ENCODE measurements around the gene PRKAG3.

PRKAG3 gene

DNA sequence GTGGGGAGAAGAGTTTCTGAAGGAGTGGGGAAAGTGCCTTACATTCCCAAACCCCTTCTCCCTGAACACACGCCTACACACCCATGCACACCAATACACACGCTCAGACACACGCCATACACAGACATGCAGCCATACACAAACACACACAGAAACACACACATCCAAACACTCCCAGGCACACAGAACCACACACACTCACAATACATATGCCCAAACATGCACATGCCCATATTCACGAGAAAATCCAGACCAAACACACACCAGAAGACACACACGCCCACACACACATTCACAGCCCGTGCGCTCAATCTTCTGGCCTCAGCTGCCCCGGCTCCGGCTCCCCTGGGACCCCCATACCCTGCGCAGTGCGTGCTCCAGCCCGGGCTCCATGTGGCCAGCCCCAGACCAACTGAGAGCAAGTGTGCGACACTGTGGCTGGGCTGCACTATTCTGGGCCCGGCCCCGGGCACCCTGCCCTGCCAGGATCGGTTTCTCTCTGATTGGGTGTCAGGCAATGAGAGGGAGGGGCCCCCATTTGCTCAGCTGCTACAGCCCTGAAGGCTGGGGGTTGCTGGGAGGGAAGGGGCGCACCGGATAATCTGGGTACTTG is at the start of gene PRKAG3:
PRKAG3 (minus strand) TSS at position 426 of the 613 bp plus-strand sequence.
- no peak for DNase-seq (ENCODE audit: low read depth)

GRCh38 chr2:218880859-218881594 is 49.4 kb upstream of the PRKAG3 start:
- no peak for DNase-seq (ENCODE audit: low read depth)

GRCh38 chr2:218880102-218880858 is 48.7 kb upstream of the PRKAG3 start, which contains the start of gene WNT10A:
WNT10A (plus strand) TSS chr2:218880852; CDS start chr2:218880996, 144 bp downstream.
- DNase-seq (ENCODE audit: low read depth) = peak; percentile 76

GRCh38 chr2:218879776-218880101 is 48.1 kb upstream of the PRKAG3 start:
- no peak for DNase-seq (ENCODE audit: low read depth)

DNA sequence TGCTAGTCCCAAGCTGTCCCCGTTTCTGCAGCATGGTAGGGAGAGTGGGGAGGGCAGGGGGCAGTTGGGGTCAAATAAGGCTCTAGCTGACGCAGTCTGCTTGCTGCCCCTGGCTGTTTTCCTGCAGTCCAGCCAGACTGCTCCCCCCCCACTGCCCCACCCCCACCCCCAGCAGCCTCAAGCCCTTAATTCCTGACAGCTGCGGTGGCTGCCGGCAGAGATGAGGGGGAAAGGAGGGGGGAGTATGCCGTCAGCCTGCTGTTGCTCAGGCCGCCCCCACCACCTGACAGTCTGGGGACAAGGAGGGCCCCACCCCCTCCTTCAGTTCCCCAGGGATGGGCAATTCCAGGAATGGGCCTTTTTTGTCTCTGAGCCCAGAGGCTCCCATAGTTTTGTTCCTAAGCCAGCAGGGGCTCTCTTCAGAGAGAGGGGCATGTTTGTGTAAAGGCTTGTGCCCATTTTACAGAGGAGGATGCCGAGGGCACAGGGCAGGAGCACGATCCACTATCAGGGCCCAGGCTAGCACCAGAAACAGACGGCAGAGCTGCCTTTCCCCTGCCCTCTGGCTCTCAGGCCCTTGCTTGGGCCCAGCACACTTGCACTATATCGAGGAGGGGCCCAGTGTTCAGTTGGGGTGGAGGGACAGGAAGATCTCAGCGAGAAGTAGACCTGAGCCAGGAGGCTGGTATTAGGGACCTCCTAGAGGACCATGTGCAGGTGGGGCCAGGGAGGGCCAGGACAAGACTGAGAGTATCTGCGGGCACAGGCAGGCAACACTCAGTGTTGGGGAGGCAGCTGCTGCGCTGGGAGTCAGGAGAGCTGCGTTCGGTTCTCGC is 47.5 kb upstream of the PRKAG3 start:
- no peak for DNase-seq (ENCODE audit: low read depth)

- DNase-seq (ENCODE audit: low read depth) = no peak
Measured at GRCh38 chr2:218878486-218878885, 46.9 kb upstream of the PRKAG3 start.

DNA sequence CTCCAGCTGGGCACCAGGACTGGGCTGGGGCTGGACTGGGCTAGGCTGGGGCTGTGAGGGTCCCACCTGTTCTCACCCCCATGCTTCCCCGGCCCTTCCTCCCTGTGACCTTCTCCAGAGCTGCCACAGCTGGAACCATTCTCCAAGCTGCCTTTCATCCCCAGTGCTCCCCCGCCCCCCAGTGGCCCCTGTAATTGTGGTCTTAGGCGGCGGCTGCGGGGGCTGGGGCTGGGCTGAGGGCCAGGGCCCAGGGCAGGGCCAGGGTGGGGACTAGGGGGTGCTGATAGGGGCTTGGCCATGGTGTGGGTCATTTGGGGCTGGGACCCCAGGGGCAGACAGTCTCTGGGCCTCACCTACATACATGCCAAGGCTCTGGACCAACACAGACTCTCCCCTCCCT is 46.3 kb upstream of the PRKAG3 start:
- no peak for DNase-seq (ENCODE audit: low read depth)

GRCh38 chr2:218877331-218877730 is 45.7 kb upstream of the PRKAG3 start:
- DNase-seq (ENCODE audit: low read depth) = no peak

GRCh38 chr2:218876562-218877219 is 45.1 kb upstream of the PRKAG3 start:
- peak; percentile 43 for DNase-seq (ENCODE audit: low read depth)

DNA sequence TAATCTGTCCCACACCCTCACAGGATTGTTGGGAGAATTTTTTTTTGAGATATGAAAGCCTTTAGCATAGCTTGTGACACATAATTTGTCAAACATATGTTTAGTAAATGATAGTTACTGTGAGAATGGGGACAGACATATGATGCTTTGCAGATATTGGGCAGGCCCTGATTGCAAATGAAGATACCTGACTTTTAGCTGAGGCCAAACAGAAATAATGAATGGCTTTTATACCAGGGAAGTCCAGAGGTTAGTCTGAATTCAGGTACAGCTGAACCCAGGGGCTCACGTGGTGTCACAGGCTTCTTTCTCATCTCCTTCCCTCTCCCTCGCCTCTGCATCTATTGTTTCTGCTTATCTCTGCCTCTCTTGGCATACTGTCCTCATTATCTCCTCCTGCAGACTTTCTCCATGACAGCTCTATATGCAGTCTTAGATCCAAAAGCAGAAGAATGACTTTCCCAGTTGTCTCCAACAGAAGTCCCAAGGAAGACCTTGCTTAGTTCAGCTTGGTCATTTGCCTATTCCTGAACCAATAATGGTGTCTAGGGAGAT is 44.2 kb upstream of the PRKAG3 start:
- no peak for DNase-seq (ENCODE audit: low read depth)

DNA sequence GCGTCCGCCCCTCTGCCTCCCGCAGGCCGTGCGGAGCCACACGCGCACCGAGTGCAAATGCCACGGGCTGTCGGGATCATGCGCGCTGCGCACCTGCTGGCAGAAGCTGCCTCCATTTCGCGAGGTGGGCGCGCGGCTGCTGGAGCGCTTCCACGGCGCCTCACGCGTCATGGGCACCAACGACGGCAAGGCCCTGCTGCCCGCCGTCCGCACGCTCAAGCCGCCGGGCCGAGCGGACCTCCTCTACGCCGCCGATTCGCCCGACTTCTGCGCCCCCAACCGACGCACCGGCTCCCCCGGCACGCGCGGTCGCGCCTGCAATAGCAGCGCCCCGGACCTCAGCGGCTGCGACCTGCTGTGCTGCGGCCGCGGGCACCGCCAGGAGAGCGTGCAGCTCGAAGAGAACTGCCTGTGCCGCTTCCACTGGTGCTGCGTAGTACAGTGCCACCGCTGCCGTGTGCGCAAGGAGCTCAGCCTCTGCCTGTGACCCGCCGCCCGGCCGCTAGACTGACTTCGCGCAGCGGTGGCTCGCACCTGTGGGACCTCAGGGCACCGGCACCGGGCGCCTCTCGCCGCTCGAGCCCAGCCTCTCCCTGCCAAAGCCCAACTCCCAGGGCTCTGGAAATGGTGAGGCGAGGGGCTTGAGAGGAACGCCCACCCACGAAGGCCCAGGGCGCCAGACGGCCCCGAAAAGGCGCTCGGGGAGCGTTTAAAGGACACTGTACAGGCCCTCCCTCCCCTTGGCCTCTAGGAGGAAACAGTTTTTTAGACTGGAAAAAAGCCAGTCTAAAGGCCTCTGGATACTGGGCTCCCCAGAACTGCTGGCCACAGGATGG is 42.0 kb upstream of the PRKAG3 start:
- no peak for DNase-seq (ENCODE audit: low read depth)

DNA sequence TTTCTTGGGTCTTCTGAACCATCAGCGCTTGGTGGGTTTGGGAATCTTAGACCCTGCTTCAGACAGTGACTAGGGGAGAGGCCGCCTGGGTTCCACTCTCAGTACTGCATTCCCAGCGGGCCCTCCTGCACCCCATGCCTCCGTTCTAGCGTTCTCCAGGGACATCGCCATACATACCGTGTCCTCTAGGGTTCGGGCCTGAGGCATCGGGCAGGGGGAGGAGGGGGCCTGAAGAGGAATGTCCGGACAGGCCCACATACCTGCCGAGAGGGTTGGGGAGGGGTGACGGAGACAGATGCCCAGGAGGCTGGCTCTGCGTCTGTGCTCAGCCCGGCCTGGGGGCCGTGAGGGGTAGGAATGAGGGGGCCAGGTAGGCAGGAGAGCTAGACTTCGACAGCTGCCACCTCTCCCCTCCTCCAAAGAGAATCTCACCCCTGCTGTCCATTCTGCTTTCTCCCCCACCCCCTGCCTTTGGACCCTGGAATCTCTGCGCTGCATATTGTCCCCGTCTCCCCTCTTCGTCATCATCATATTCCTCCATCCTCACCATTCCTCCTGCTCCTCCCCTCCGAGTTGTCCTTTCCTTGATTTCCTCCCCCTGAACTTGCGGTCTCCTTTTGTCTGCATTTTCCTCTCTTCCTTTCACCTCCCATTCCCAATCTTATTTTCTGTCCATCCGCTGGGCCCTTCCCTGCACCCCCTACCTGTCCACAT is 41.2 kb upstream of the PRKAG3 start:
- DNase-seq (ENCODE audit: low read depth) = no peak

- DNase-seq (ENCODE audit: low read depth) = no peak
Measured at GRCh38 chr2:218871345-218872302, 40.0 kb upstream of the PRKAG3 start.

DNA sequence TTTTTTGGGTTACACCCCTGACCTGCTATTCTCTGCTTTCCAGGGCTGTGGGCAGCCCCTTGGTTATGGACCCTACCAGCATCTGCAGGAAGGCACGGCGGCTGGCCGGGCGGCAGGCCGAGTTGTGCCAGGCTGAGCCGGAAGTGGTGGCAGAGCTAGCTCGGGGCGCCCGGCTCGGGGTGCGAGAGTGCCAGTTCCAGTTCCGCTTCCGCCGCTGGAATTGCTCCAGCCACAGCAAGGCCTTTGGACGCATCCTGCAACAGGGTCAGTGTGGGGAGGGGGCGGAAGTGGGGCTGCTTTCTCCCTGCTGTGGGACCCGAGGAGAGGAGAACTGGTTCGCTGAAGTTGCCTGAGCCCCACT is 39.4 kb upstream of the PRKAG3 start:
- DNase-seq (ENCODE audit: low read depth) = no peak

GRCh38 chr2:218869064-218869463 is 37.5 kb upstream of the PRKAG3 start:
- DNase-seq (ENCODE audit: low read depth) = no peak

DNA sequence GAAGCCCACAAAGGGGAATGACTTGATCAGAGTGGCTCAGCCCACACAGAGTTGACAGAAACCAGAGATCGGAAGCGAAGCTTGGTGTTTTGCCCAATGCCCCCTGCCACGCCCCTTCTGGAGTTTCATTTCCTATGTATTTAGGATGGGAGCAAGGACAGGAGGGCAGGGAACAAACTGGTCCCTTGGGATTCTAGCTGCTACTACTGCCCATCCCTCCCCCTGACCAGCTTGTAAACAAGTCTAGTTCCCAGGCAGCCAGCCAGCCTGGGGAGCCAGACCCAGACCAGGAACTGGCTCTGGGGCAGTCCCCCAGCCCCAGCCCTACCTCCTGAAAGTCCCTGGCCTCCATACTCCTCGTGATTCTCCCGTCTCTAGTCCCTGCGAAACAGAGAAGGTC is 36.3 kb upstream of the PRKAG3 start:
- DNase-seq (ENCODE audit: low read depth) = no peak

GRCh38 chr2:218865999-218866398 is 34.4 kb upstream of the PRKAG3 start:
- DNase-seq (ENCODE audit: low read depth) = no peak

DNA sequence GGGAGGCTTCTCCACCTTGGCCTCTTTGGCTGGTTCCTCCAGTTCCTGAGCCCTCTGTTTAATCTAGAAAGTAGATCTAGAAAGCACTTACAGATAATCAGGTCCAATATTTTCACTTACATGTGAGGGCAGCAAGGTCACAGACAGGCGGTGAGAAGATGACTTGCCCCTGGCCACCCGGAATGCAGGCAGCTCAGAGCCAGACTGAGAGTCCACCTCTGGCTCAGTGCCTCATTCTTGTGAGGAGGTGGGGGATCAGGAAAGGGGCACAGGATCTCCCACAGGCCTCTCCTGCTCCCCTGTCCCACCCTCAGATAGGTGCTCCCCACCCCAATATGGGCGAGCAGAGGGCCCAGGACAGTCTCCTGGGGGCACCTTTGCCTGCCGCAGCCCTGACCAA is 33.8 kb upstream of the PRKAG3 start:
- no peak for DNase-seq (ENCODE audit: low read depth)

Measured in stimulated activated CD8-positive, alpha-beta memory T cell treated with anti-CD3 and anti-CD28 coated beads, Interleukin-12 subunit alpha, Interleukin-12 subunit beta, amount 100 ng/mL, for 4 hours (primary cell).